GM21447 (cell line): ENCODE data around the gene PSG6.
"Not testable (repeated sequence)": the region's sequence is repeated elsewhere in the genome, so short reads cannot be mapped to it uniquely, and the experiment has no call there.

Experiments
- ATAC-seq: cut with Tn5 transposase; IDR thresholded peaks from one replicate; pipeline ENCODE4 v1.9.1; 2021; ENCODE audit not compliant: unreplicated experiment

PSG6 gene

GRCh38 chr19:42917634-42918033, at the start of gene PSG6:
Gene PSG6 (minus strand): TSS chr19:42917894. CDS start chr19:42917792, 102 bp downstream.
- not testable (repeated sequence) for ATAC-seq

- no peak for ATAC-seq
Measured at GRCh38 chr19:42965176-42965575, 47.5 kb upstream of the PSG6 start.

GRCh38 chr19:42961119-42961518, 43.4 kb upstream of the PSG6 start:
- ATAC-seq: no peak

- not testable (repeated sequence) for ATAC-seq
Measured at GRCh38 chr19:42952126-42952525, 34.4 kb upstream of the PSG6 start.

- not testable (repeated sequence) for ATAC-seq
Measured at GRCh38 chr19:42951476-42951875, 33.8 kb upstream of the PSG6 start.

- no peak for ATAC-seq
Measured at GRCh38 chr19:42942187-42942789, 24.6 kb upstream of the PSG6 start.

- ATAC-seq: not testable (repeated sequence)
Measured at GRCh38 chr19:42937107-42937506, 19.4 kb upstream of the PSG6 start, which contains the start of gene PSG7. Gene PSG7 (minus strand): TSS chr19:42937207. CDS start chr19:42937076, 131 bp downstream.

GRCh38 chr19:42934726-42935125, 17.0 kb upstream of the PSG6 start:
- not testable (repeated sequence) for ATAC-seq

- not testable (repeated sequence) for ATAC-seq
Measured at GRCh38 chr19:42934183-42934582, 16.5 kb upstream of the PSG6 start.

GRCh38 chr19:42933412-42933811, 15.7 kb upstream of the PSG6 start:
- not testable (repeated sequence) for ATAC-seq

- not testable (repeated sequence) for ATAC-seq
Measured at GRCh38 chr19:42932485-42933101, 14.9 kb upstream of the PSG6 start.

- ATAC-seq: not testable (repeated sequence)
Measured at GRCh38 chr19:42930214-42930613, 12.5 kb upstream of the PSG6 start.

- ATAC-seq: no peak
Measured at GRCh38 chr19:42928896-42929295, 11.2 kb upstream of the PSG6 start.

GRCh38 chr19:42926781-42927180, 9.1 kb upstream of the PSG6 start:
- no peak for ATAC-seq

GRCh38 chr19:42923106-42923505, 5.4 kb upstream of the PSG6 start:
- not testable (repeated sequence) for ATAC-seq

- ATAC-seq: not testable (repeated sequence)
Measured at GRCh38 chr19:42920971-42921370, 3.3 kb upstream of the PSG6 start.

- no peak for ATAC-seq
Measured at GRCh38 chr19:42919757-42920079, 2.0 kb upstream of the PSG6 start.

- not testable (repeated sequence) for ATAC-seq
Measured at GRCh38 chr19:42919070-42919756, 1.5 kb upstream of the PSG6 start.

- not testable (repeated sequence) for ATAC-seq
Measured at GRCh38 chr19:42918377-42919069, 829 bp upstream of the PSG6 start.

- not testable (repeated sequence) for ATAC-seq
Measured at GRCh38 chr19:42916931-42917330, 763 bp downstream of the PSG6 start.

GRCh38 chr19:42913516-42913915, 4.2 kb downstream of the PSG6 start:
- not testable (repeated sequence) for ATAC-seq
